K562 (cell line): ENCODE data around the gene MPDU1. TPM values are rescaled to one million over a fixed set of nuclear protein-coding genes. Genes with fewer than 3 reads are reported as not detected.

Experiments used
- ATAC-seq: fragments of 200-7000 bp; cut with Tn5 transposase; 3 replicates; pipeline ENCODE4 v1.9.1; 2020; ENCODE audit warnings: moderate library complexity
- BruUV-seq: library from RNA; stranded (reverse); fragments of 400-500 nt; replicated peaks from 2 replicates; lab custom pipeline; 2021; lab: Mats Ljungman, UMichigan
- CTCF ChIA-PET: fragments of 300-600 bp; formaldehyde crosslinking; extraction: SDS; loops from one replicate; lab custom pipeline; 2021; ENCODE audit warnings: low intra/inter-chr PET ratio; lab: Yijun Ruan, JAX
- POLR2A ChIA-PET: fragments of 300-600, 350-650 bp; sonication (Branson Sonifier 250); formaldehyde crosslinking; extraction: SDS; loops from one replicate; lab custom pipeline; 2021; ENCODE audit warnings: antibody characterized with exemption, inconsistent platforms; lab: Yijun Ruan, JAX
- DNase-seq, 4 experiments: peaks; one replicate each; pipeline versions ENCODE4 v3.0.0 to v3.0.0-alpha.2; 2011 to 2018; ENCODE audit warnings: low spot score in 3 of 4, mixed read lengths in 3 of 4; ENCODE audit errors: extremely low read depth in 1 of 4
- FAIRE-seq: peaks from 2 replicates; lab custom pipeline; 2011; peaks lifted over from hg19 to GRCh38; lab: Jason Lieb, UNC
- H2AFZ ChIP-seq: 2 replicates; pipeline ENCODE4 v1.6.0; 2011; ENCODE audit warnings: low read depth, low read length, control low read depth, inconsistent platforms
- H3K27ac ChIP-seq: fragments of 200-600 bp; 3 replicates; pipeline ENCODE4 v1.8.0; 2011; ENCODE audit warnings: low read depth, mild to moderate bottlenecking, control low read depth, inconsistent platforms, low read length, moderate library complexity, mixed read lengths; ENCODE audit errors: extremely low read depth
- H3K27me3 ChIP-seq, 2 experiments: fragments of 300-600 bp in 1 of 2; 2 replicates in 1 of 2; 3 replicates in 1 of 2; pipeline versions ENCODE4 v1.6.0 to v1.8.0; 2011; ENCODE audit warnings: inconsistent platforms in 2 of 2, low read length in 2 of 2, mild to moderate bottlenecking in 1 of 2, mixed read lengths in 1 of 2, moderate library complexity in 1 of 2; ENCODE audit not compliant: control insufficient read depth in 2 of 2, insufficient read depth in 2 of 2
- H3K36me3 ChIP-seq: fragments of 300-600 bp; 3 replicates; pipeline ENCODE4 v1.8.0; 2011; ENCODE audit warnings: mild to moderate bottlenecking, low read length, inconsistent platforms; ENCODE audit not compliant: control insufficient read depth, insufficient read depth
- H3K4me1 ChIP-seq, 2 experiments: fragments of 200-600 bp in 1 of 2; replicated peaks in 1 of 2; 2 replicates in 1 of 2; 3 replicates in 1 of 2; pipeline versions ENCODE4 v1.5.1 to v1.8.0; 2011; ENCODE audit warnings: inconsistent platforms in 2 of 2, low read length in 2 of 2, mild to moderate bottlenecking in 1 of 2, mixed read lengths in 1 of 2, moderate library complexity in 1 of 2; ENCODE audit not compliant: control insufficient read depth in 2 of 2, insufficient read depth in 2 of 2
- H3K4me2 ChIP-seq: 2 replicates; pipeline ENCODE4 v1.6.1; 2011; ENCODE audit warnings: low read length, control low read depth, inconsistent platforms, mixed read lengths; ENCODE audit not compliant: insufficient read depth
- H3K4me3 ChIP-seq: fragments of 200-600 bp; sonication (generic), shearing (Covaris generic); 2 replicates; pipeline ENCODE4 v1.5.1; 2016; ENCODE audit warnings: control low read depth, inconsistent platforms
- H3K79me2 ChIP-seq: fragments of 200-600 bp; 3 replicates; pipeline ENCODE4 v1.8.0; 2011; ENCODE audit warnings: low read length, inconsistent platforms; ENCODE audit not compliant: control insufficient read depth, insufficient read depth
- H3K9ac ChIP-seq, 2 experiments: 2 replicates each; pipeline versions ENCODE4 v1.6.0 to v1.6.1; 2011; ENCODE audit warnings: low read depth in 2 of 2, low read length in 2 of 2, control low read depth in 1 of 2, inconsistent platforms in 1 of 2, mild to moderate bottlenecking in 1 of 2, mixed read lengths in 1 of 2; ENCODE audit not compliant: insufficient read depth in 1 of 2
- H3K9me1 ChIP-seq: one replicate; pipeline ENCODE4 v1.6.0; 2011; ENCODE audit warnings: inconsistent platforms, mild to moderate bottlenecking, low read length, moderate library complexity; ENCODE audit not compliant: control insufficient read depth, insufficient read depth
- H3K9me3 ChIP-seq: replicated peaks from 2 replicates; pipeline ENCODE4 v1.5.1; 2011; ENCODE audit warnings: low read depth, low read length, inconsistent platforms; ENCODE audit not compliant: control insufficient read depth, insufficient read depth
- H4K20me1 ChIP-seq: replicated peaks from 2 replicates; pipeline ENCODE4 v1.6.1; 2011; ENCODE audit warnings: low read length, inconsistent platforms, mixed read lengths; ENCODE audit not compliant: control insufficient read depth, insufficient read depth
- DPF2 ChIP-seq: fragments of 450-650 bp; IDR thresholded peaks from 2 replicates; pipeline ENCODE4 v1.6.1; 2016
- KAT7 ChIP-seq: sonication (generic); formaldehyde crosslinking; IDR thresholded peaks from 2 replicates; pipeline ENCODE4 v1.8.0; 2022; ENCODE audit warnings: missing genetic modification reagents, mild to moderate bottlenecking, borderline replicate concordance
- RBBP5 ChIP-seq: fragments of 200-600 bp; sonication (generic); IDR thresholded peaks from 2 replicates; pipeline ENCODE4 v1.6.1; 2012; ENCODE audit warnings: borderline replicate concordance, mild to moderate bottlenecking, low read length, control low read depth, inconsistent platforms; ENCODE audit not compliant: insufficient read depth, poor library complexity, severe bottlenecking
- RBFOX2 ChIP-seq: fragments of 200-400 bp; formaldehyde crosslinking; IDR thresholded peaks from 2 replicates; pipeline ENCODE4 v1.6.1; 2017; ENCODE audit warnings: low read depth, mild to moderate bottlenecking, low read length, moderate library complexity
- RCOR1 ChIP-seq, 2 experiments: IDR thresholded peaks; 2 replicates each; pipeline ENCODE4 v1.6.1; 2012; ENCODE audit warnings: low read depth in 2 of 2, low read length in 2 of 2, borderline replicate concordance in 1 of 2, improper control_type of control experiment in 1 of 2
- TAF1 ChIP-seq: IDR thresholded peaks from 2 replicates; pipeline ENCODE4 v1.6.1; 2011; ENCODE audit warnings: mild to moderate bottlenecking, low read length, moderate library complexity; ENCODE audit not compliant: insufficient read depth, control insufficient read depth, severe bottlenecking; ENCODE audit errors: extremely low read depth
- TCF3 ChIP-seq: sonication (generic); formaldehyde crosslinking; IDR thresholded peaks from 2 replicates; pipeline ENCODE4 v1.4.0; 2020; ENCODE audit warnings: mild to moderate bottlenecking, missing genetic modification reagents
- ZBTB7A ChIP-seq: IDR thresholded peaks from 2 replicates; pipeline ENCODE4 v1.6.1; 2011; ENCODE audit warnings: low read depth, mild to moderate bottlenecking, low read length, moderate library complexity, borderline replicate concordance; ENCODE audit not compliant: control insufficient read depth
- ZNF24 ChIP-seq: fragments of 450-650 bp; IDR thresholded peaks from 2 replicates; pipeline ENCODE4 v1.6.1; 2016
- WGBS: fragments of 100-300 bp; shearing (Covaris generic); methylation state at CpG from one replicate; pipeline ENCODE4 v1.1.6; 2016; ENCODE audit warnings: low coverage, mixed read lengths; ENCODE audit not compliant: insufficient coverage; ENCODE audit errors: missing lambda C conversion rate; 5-methylcytosine and 5-hydroxymethylcytosine counted together
- in situ Hi-C: fragments of 300-500 bp; cut with MboI; formaldehyde crosslinking; loops from 4 replicates; pipeline ENCODE4 v1.15.0; 2018; ENCODE audit warnings: inconsistent platforms, mixed read lengths
- intact Hi-C: fragments of 100-400 bp; cut with micrococcal nuclease; formaldehyde crosslinking; loops from 2 replicates; pipeline ENCODE4 v1.14.2; 2022
- polyA plus RNA-seq, 8 experiments: library from polyadenylated mRNA; depleted of rRNA in 4 of 8; stranded (reverse) in 5 of 8; unstranded in 3 of 8; fragments of >200 nt; fragmentation: Nextera tagmentation in 2 of 8; fragmentation: Illumina TruSeq in 1 of 8; extraction: Ambion mirVana in 2 of 8; extraction: Trizol in 1 of 8; gene quantifications; 2 replicates each; pipeline versions ENCODE4 v1.2.1 to v1.2.3, GENCODE V29; 2011 to 2014; ENCODE audit warnings: inconsistent platforms in 1 of 8, missing spikeins in 1 of 8
- total RNA-seq, 7 experiments: library from RNA; depleted of rRNA in 6 of 7; stranded (reverse); fragments of >200 nt in 6 of 7; fragmentation: Illumina TruSeq in 2 of 7; extraction: Trizol in 2 of 7; gene quantifications; 2 replicates each; pipeline versions ENCODE4 v1.2.1 to v1.2.3, GENCODE V29; 2011 to 2021; ENCODE audit warnings: low replicate concordance in 1 of 7
- TF ChIP-seq, protein P1 (sequence below): fragments of 250-450 bp; sonication (Bioruptor Pico); IDR thresholded peaks from 2 replicates; pipeline ENCODE4 v1.8.0; 2021; ENCODE audit warnings: moderate library complexity, mild to moderate bottlenecking, inconsistent platforms
- TF ChIP-seq, protein P2 (sequence below): fragments of 450-650 bp; IDR thresholded peaks from 2 replicates; pipeline ENCODE4 v1.6.1; 2017; ENCODE audit warnings: antibody characterized with exemption, mild to moderate bottlenecking
- TF ChIP-seq, protein P3 (sequence below), 2 experiments: fragments of 450-650 bp; conservative IDR thresholded peaks; 2 replicates each; pipeline ENCODE4 v1.6.1; 2017; ENCODE audit warnings: mild to moderate bottlenecking in 2 of 2, moderate library complexity in 2 of 2

MPDU1 gene
- total and polyA plus RNA-seq, 9 of the 15 experiments (the other 6 are each of a cell fraction or from before 2014, with no cell fraction given), result 4.9 to 179 (median 77.1) TPM

DNA sequence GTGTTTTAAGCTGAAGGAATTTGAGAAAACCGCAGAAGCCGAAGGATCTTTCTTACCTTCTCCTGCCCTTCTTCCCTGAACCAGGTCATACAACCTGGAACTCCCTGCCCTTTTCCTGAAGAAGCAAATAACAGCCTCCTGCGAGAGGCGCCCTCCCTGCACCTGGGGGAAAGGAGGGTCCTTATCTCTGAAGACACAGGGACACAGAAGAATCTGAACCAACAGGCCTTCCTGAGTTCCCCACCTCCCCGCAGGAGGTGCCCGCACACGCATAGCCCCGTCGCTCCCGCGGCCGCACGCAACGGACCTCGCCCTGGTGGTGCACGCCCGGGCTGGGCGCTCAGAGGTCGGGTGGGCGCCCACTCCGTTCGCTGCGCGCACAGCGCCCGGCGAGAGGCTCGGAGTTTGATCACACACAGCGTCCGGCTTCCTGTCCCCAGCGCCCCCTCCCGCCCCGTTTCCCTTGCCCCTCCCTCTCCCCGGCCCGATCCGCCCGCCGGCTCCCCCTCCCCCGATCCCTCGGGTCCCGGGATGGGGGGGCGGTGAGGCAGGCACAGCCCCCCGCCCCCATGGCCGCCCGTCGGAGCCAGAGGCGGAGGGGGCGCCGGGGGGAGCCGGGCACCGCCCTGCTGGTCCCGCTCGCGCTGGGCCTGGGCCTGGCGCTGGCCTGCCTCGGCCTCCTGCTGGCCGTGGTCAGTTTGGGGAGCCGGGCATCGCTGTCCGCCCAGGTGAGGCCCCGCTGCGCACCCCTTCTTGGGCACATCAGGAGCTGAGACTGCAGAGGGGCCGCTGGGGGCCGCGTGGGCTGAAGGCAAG is 34.9 kb upstream of the MPDU1 start, which contains the start of gene TNFSF12:
TNFSF12 (plus strand) TSS at position 474 of the 816 bp plus-strand sequence; CDS start at position 570, 96 bp downstream.
- FAIRE-seq (peak; percentile 68), ATAC-seq (peak; percentile 86), DNase-seq (peak; percentile 60 to 74 (median 69))
- Histone ChIP-seq H3K4me1 (peaks cover 7 to 23% of the 10 kb centered on the region in 2 experiments; a peak in 4 of 5 replicates), H3K36me3 (no peaks in the 10 kb centered on the region), H3K79me2 (no peaks in the 10 kb centered on the region), H3K9me3 (no peaks in the 10 kb centered on the region), H4K20me1 (no peaks in the 10 kb centered on the region), H3K27ac (no peak within 1 kb of the TSS; the same call in 2 of the 3 replicates), H3K27me3 (no peaks in the 10 kb centered on the region), H3K9me1 (no peaks in the 10 kb centered on the region), H3K4me3 (peak within 1 kb of the TSS; percentile 42), H3K9ac (peak within 1 kb of the TSS; percentile 26 to 88; a peak in 3 of 4 replicates), H3K4me2 (peak within 1 kb of the TSS; percentile 71), H2AFZ (peak within 1 kb of the TSS; percentile 73)
- intact Hi-C loops (no loop called here), in situ Hi-C loops (no loop called here)
- CTCF ChIA-PET, result no interaction called here
- BruUV-seq, result no TSS peak
- POLR2A ChIA-PET, result interaction anchor here (1.0 to 1.1 kb wide), 2 partner anchors 31 to 64 kb away, joined by 3 read pairs; no protein-coding TSS in a partner anchor
- WGBS, result 18% methylated on average over 8 of the region's 65 CpGs
- TF ChIP-seq RBFOX2, result peak; percentile 59
- peak; percentile 17 for TF ChIP-seq TAF1
- TF ChIP-seq ZNF24, result no peak
- TF ChIP-seq RCOR1 (IDR thresholded peaks at IDR 0.05; ENCODE audit: borderline replicate concordance in 1 of 2, low read depth in 2 of 2, low read length in 2 of 2), result peak in 1 of 2 experiments; percentile 24; a peak in 1 of 4 replicates
- TF ChIP-seq DPF2, result 0 out of 2 replicates have a peak, but pooled peaks have one; percentile 26
- TF ChIP-seq, protein P1, sequence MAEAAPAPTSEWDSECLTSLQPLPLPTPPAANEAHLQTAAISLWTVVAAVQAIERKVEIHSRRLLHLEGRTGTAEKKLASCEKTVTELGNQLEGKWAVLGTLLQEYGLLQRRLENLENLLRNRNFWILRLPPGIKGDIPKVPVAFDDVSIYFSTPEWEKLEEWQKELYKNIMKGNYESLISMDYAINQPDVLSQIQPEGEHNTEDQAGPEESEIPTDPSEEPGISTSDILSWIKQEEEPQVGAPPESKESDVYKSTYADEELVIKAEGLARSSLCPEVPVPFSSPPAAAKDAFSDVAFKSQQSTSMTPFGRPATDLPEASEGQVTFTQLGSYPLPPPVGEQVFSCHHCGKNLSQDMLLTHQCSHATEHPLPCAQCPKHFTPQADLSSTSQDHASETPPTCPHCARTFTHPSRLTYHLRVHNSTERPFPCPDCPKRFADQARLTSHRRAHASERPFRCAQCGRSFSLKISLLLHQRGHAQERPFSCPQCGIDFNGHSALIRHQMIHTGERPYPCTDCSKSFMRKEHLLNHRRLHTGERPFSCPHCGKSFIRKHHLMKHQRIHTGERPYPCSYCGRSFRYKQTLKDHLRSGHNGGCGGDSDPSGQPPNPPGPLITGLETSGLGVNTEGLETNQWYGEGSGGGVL (CRISPR knock-in tag), result no peak
- TF ChIP-seq, protein P2, sequence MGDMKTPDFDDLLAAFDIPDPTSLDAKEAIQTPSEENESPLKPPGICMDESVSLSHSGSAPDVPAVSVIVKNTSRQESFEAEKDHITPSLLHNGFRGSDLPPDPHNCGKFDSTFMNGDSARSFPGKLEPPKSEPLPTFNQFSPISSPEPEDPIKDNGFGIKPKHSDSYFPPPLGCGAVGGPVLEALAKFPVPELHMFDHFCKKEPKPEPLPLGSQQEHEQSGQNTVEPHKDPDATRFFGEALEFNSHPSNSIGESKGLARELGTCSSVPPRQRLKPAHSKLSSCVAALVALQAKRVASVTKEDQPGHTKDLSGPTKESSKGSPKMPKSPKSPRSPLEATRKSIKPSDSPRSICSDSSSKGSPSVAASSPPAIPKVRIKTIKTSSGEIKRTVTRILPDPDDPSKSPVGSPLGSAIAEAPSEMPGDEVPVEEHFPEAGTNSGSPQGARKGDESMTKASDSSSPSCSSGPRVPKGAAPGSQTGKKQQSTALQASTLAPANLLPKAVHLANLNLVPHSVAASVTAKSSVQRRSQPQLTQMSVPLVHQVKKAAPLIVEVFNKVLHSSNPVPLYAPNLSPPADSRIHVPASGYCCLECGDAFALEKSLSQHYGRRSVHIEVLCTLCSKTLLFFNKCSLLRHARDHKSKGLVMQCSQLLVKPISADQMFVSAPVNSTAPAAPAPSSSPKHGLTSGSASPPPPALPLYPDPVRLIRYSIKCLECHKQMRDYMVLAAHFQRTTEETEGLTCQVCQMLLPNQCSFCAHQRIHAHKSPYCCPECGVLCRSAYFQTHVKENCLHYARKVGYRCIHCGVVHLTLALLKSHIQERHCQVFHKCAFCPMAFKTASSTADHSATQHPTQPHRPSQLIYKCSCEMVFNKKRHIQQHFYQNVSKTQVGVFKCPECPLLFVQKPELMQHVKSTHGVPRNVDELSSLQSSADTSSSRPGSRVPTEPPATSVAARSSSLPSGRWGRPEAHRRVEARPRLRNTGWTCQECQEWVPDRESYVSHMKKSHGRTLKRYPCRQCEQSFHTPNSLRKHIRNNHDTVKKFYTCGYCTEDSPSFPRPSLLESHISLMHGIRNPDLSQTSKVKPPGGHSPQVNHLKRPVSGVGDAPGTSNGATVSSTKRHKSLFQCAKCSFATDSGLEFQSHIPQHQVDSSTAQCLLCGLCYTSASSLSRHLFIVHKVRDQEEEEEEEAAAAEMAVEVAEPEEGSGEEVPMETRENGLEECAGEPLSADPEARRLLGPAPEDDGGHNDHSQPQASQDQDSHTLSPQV, result no peak
- no peak for TF ChIP-seq RBBP5
- peak; percentile 44; the same call in 1 of the 2 replicates for TF ChIP-seq ZBTB7A
- peak; percentile 74 for TF ChIP-seq TCF3 (CRISPR knock-in tag)
- TF ChIP-seq, protein P3, sequence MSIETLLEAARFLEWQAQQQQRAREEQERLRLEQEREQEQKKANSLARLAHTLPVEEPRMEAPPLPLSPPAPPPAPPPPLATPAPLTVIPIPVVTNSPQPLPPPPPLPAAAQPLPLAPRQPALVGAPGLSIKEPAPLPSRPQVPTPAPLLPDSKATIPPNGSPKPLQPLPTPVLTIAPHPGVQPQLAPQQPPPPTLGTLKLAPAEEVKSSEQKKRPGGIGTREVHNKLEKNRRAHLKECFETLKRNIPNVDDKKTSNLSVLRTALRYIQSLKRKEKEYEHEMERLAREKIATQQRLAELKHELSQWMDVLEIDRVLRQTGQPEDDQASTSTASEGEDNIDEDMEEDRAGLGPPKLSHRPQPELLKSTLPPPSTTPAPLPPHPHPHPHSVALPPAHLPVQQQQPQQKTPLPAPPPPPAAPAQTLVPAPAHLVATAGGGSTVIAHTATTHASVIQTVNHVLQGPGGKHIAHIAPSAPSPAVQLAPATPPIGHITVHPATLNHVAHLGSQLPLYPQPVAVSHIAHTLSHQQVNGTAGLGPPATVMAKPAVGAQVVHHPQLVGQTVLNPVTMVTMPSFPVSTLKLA (conservative IDR thresholded peaks at IDR 0.05), result peak in 1 of 2 experiments; percentile 26; a peak in 1 of 4 replicates
- no peak for TF ChIP-seq KAT7 (CRISPR knock-in tag)
